ENCODE measurements around the gene WNT6.

The WNT6 gene

DNA sequence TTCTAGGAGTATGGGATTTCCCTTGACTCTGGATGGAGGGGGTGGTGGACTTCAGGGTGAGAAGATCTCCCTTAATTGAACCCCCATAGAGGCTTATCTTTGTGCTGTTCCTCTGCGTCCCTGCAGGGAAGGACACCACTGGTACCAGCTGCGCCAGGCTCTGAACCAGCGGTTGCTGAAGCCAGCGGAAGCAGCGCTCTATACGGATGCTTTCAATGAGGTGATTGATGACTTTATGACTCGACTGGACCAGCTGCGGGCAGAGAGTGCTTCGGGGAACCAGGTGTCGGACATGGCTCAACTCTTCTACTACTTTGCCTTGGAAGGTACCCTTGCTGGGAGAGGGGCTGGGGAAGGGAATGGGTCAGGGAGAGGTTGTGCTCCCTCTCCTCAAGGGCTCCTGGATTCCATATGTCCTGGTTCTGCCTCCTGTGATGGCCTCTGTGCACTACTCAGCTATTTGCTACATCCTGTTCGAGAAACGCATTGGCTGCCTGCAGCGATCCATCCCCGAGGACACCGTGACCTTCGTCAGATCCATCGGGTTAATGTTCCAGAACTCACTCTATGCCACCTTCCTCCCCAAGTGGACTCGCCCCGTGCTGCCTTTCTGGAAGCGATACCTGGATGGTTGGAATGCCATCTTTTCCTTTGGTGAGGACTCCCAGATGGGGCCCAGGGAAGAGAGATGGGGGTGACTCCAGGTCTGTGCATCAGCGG, 47.3 kb upstream of the WNT6 start:
- no peaks in the 10 kb centered on the region for H3K27me3 ChIP-seq (ENCODE audit: low read length)
- no peaks in the 10 kb centered on the region for H3K79me2 ChIP-seq (ENCODE audit: insufficient read depth, low read length)
- H3F3A ChIP-seq (ENCODE audit: insufficient read depth): no peaks in the 10 kb centered on the region
- no peaks in the 10 kb centered on the region for H4K20me1 ChIP-seq (ENCODE audit: low read depth, low read length)
- H3K4me3 ChIP-seq (ENCODE audit: insufficient read depth, low read length, poor library complexity, severe bottlenecking): no peak overlapping the region
- H2AFZ ChIP-seq (ENCODE audit: low read depth, low read length, severe bottlenecking): no peak overlapping the region
- no peak overlapping the region for H3K27ac ChIP-seq (ENCODE audit: low read depth, low read length)
- TF ChIP-seq, protein P1, sequence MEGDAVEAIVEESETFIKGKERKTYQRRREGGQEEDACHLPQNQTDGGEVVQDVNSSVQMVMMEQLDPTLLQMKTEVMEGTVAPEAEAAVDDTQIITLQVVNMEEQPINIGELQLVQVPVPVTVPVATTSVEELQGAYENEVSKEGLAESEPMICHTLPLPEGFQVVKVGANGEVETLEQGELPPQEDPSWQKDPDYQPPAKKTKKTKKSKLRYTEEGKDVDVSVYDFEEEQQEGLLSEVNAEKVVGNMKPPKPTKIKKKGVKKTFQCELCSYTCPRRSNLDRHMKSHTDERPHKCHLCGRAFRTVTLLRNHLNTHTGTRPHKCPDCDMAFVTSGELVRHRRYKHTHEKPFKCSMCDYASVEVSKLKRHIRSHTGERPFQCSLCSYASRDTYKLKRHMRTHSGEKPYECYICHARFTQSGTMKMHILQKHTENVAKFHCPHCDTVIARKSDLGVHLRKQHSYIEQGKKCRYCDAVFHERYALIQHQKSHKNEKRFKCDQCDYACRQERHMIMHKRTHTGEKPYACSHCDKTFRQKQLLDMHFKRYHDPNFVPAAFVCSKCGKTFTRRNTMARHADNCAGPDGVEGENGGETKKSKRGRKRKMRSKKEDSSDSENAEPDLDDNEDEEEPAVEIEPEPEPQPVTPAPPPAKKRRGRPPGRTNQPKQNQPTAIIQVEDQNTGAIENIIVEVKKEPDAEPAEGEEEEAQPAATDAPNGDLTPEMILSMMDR (IDR thresholded peaks at IDR 0.05; ENCODE audit: insufficient read depth, low read length, poor library complexity, severe bottlenecking): no peak
- TF ChIP-seq EZH2phosphoT487 (conservative IDR thresholded peaks at IDR 0.05; ENCODE audit: low read length): no peak
- H3K9me2 ChIP-seq (replicated peaks; ENCODE audit: insufficient read depth, low read length): no peaks in the 10 kb centered on the region
- no peak overlapping the region for H3K4me2 ChIP-seq (ENCODE audit: low read depth, low read length, poor library complexity, severe bottlenecking)
- H3K9me3 ChIP-seq (ENCODE audit: insufficient read depth, low read length): no peaks in the 10 kb centered on the region
- H3K9ac ChIP-seq (ENCODE audit: low read length): no peak overlapping the region
- no peaks in the 10 kb centered on the region for H3K36me3 ChIP-seq (ENCODE audit: low read length)

DNA sequence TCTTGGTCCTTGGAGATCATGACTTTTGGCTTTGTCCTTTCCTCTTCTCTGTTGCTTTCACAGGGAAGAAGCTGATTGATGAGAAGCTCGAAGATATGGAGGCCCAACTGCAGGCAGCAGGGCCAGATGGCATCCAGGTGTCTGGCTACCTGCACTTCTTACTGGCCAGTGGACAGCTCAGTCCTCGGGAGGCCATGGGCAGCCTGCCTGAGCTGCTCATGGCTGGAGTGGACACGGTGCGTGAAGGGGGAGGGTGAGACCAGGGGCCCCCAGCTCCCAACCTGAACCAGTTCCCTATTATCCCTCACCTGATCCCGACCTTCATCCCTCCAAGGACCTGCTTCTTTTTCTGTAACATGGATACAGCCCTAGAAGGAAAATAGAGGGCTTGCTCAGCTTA, 46.7 kb upstream of the WNT6 start:
- no peak overlapping the region for H2AFZ ChIP-seq (ENCODE audit: low read depth, low read length, severe bottlenecking)
- H3K4me2 ChIP-seq (ENCODE audit: low read depth, low read length, poor library complexity, severe bottlenecking): no peak overlapping the region
- H3K27me3 ChIP-seq (ENCODE audit: low read length): no peaks in the 10 kb centered on the region
- no peaks in the 10 kb centered on the region for H4K20me1 ChIP-seq (ENCODE audit: low read depth, low read length)
- no peaks in the 10 kb centered on the region for H3F3A ChIP-seq (ENCODE audit: insufficient read depth)
- H3K9ac ChIP-seq (ENCODE audit: low read length): no peak overlapping the region
- H3K4me3 ChIP-seq (ENCODE audit: insufficient read depth, low read length, poor library complexity, severe bottlenecking): no peak overlapping the region
- no peaks in the 10 kb centered on the region for H3K36me3 ChIP-seq (ENCODE audit: low read length)
- no peaks in the 10 kb centered on the region for H3K9me3 ChIP-seq (ENCODE audit: insufficient read depth, low read length)
- no peaks in the 10 kb centered on the region for H3K9me2 ChIP-seq (replicated peaks; ENCODE audit: insufficient read depth, low read length)
- TF ChIP-seq, protein P1 (IDR thresholded peaks at IDR 0.05; ENCODE audit: insufficient read depth, low read length, poor library complexity, severe bottlenecking): no peak
- TF ChIP-seq EZH2phosphoT487 (conservative IDR thresholded peaks at IDR 0.05; ENCODE audit: low read length): no peak
- H3K79me2 ChIP-seq (ENCODE audit: insufficient read depth, low read length): no peaks in the 10 kb centered on the region
- H3K27ac ChIP-seq (ENCODE audit: low read depth, low read length): no peak overlapping the region

DNA sequence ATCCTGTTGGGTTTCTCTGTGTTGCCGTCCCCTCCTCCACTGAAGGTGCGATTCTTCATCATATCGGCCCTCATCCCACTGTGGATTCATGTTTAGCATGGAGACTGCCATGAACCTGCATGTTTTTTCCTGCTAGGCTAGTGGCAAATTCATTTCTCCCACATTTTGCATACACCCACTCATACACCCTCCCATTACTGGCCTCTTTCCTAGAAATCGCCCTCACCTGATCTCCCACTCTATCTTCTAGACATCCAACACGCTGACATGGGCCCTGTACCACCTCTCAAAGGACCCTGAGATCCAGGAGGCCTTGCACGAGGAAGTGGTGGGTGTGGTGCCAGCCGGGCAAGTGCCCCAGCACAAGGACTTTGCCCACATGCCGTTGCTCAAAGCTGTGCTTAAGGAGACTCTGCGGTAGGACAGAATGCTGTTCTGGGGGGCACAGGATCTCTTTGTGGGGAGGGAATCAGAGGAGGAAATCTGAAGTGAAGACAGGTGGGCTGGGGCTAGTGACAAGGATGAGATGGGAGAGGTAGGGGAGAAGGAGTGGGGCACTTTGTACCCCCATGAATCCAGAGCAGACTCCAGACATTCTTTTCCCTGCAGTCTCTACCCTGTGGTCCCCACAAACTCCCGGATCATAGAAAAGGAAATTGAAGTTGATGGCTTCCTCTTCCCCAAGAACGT, 45.7 kb upstream of the WNT6 start:
- no peaks in the 10 kb centered on the region for H3K36me3 ChIP-seq (ENCODE audit: low read length)
- no peak overlapping the region for H3K9ac ChIP-seq (ENCODE audit: low read length)
- H3K4me3 ChIP-seq (ENCODE audit: insufficient read depth, low read length, poor library complexity, severe bottlenecking): no peak overlapping the region
- no peak overlapping the region for H3K4me2 ChIP-seq (ENCODE audit: low read depth, low read length, poor library complexity, severe bottlenecking)
- no peaks in the 10 kb centered on the region for H3K9me3 ChIP-seq (ENCODE audit: insufficient read depth, low read length)
- no peaks in the 10 kb centered on the region for H3F3A ChIP-seq (ENCODE audit: insufficient read depth)
- H4K20me1 ChIP-seq (ENCODE audit: low read depth, low read length): no peaks in the 10 kb centered on the region
- H3K9me2 ChIP-seq (replicated peaks; ENCODE audit: insufficient read depth, low read length): no peaks in the 10 kb centered on the region
- H2AFZ ChIP-seq (ENCODE audit: low read depth, low read length, severe bottlenecking): no peak overlapping the region
- no peaks in the 10 kb centered on the region for H3K79me2 ChIP-seq (ENCODE audit: insufficient read depth, low read length)
- H3K27me3 ChIP-seq (ENCODE audit: low read length): no peaks in the 10 kb centered on the region
- no peak for TF ChIP-seq EZH2phosphoT487 (conservative IDR thresholded peaks at IDR 0.05; ENCODE audit: low read length)
- TF ChIP-seq, protein P1 (IDR thresholded peaks at IDR 0.05; ENCODE audit: insufficient read depth, low read length, poor library complexity, severe bottlenecking): no peak
- no peak overlapping the region for H3K27ac ChIP-seq (ENCODE audit: low read depth, low read length)
